ENCODE data around the gene HIVEP2. TPM values are rescaled to one million over a fixed set of nuclear protein-coding genes. Genes with fewer than 3 reads are reported as not detected.

Gene HIVEP2
- polyA plus RNA-seq, 2 of the 4 experiments (the other 2 are of a cell fraction), result 2.2 to 2.6 TPM

DNA sequence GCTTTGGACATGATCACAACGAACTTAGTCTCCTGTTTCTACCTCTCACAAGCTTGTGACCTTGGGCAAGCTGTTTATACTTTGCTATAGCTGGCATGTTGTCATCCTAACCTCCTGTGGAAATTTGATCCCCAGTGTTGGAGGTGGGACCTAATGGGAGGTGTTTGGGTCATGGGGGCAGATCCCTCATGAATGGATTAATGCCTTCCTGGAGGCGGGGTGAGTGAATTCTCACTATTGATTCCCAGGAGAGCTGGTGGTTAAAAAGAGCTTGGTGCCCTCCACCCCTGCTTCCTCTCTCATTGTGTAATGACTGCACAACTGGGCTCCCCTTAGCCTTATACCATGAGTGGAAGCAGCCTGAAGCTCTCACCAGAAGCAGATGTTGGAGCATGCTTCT lies 228.9 kb downstream of the HIVEP2 start:
- DNase-seq (ENCODE audit: low read depth in 1 of 2, low spot score in 1 of 2), result no peak
- no peak for TF ChIP-seq RFX5 (IDR thresholded peaks at IDR 0.05)
- TF ChIP-seq, protein P1, sequence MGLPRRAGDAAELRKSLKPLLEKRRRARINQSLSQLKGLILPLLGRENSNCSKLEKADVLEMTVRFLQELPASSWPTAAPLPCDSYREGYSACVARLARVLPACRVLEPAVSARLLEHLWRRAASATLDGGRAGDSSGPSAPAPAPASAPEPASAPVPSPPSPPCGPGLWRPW (IDR thresholded peaks at IDR 0.05), result no peak
- no peak for TF ChIP-seq ZFP36 (IDR thresholded peaks at IDR 0.05; ENCODE audit: borderline replicate concordance, partially characterized antibody)
- TF ChIP-seq, protein P2, sequence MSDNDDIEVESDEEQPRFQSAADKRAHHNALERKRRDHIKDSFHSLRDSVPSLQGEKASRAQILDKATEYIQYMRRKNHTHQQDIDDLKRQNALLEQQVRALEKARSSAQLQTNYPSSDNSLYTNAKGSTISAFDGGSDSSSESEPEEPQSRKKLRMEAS (IDR thresholded peaks at IDR 0.05), result no peak
- no peak for TF ChIP-seq POLR2A (IDR thresholded peaks at IDR 0.05; ENCODE audit: low read length)
- TF ChIP-seq SMC3 (IDR thresholded peaks at IDR 0.05), result no peak
- TF ChIP-seq KDM1A (IDR thresholded peaks at IDR 0.05; ENCODE audit: low read depth), result no peak
- no peak for TF ChIP-seq EP300 (IDR thresholded peaks at IDR 0.05)
- TF ChIP-seq MAFK (IDR thresholded peaks at IDR 0.05; ENCODE audit: partially characterized antibody), result no peak
- no peak for TF ChIP-seq EHMT2 (IDR thresholded peaks at IDR 0.05; ENCODE audit: low read depth)
- TF ChIP-seq MAZ (IDR thresholded peaks at IDR 0.05; ENCODE audit: borderline replicate concordance, low read depth, low read length), result no peak
- no peak for TF ChIP-seq HEYL (CRISPR knock-in tag; IDR thresholded peaks at IDR 0.05)
- TF ChIP-seq RARB (CRISPR knock-in tag; IDR thresholded peaks at IDR 0.05), result no peak
- no peak for TF ChIP-seq HOXB5 (CRISPR knock-in tag; IDR thresholded peaks at IDR 0.05)
- TF ChIP-seq CHD4 (IDR thresholded peaks at IDR 0.05; ENCODE audit: borderline replicate concordance), result no peak
- no peak for TF ChIP-seq EHF (CRISPR knock-in tag; IDR thresholded peaks at IDR 0.05)
- no peak for TF ChIP-seq BHLHE40 (IDR thresholded peaks at IDR 0.05; ENCODE audit: low read depth, low read length)
- TF ChIP-seq, protein P3, sequence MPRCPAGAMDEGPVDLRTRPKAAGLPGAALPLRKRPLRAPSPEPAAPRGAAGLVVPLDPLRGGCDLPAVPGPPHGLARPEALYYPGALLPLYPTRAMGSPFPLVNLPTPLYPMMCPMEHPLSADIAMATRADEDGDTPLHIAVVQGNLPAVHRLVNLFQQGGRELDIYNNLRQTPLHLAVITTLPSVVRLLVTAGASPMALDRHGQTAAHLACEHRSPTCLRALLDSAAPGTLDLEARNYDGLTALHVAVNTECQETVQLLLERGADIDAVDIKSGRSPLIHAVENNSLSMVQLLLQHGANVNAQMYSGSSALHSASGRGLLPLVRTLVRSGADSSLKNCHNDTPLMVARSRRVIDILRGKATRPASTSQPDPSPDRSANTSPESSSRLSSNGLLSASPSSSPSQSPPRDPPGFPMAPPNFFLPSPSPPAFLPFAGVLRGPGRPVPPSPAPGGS (IDR thresholded peaks at IDR 0.05), result no peak
- no peak for TF ChIP-seq SREBF2 (IDR thresholded peaks at IDR 0.05)
- Histone ChIP-seq H3K27ac (no peak overlapping the region), H3K9me3 (peaks cover 2% of the 10 kb centered on the region; the same call in 1 of the 3 replicates), H3K4me3 (no peak overlapping the region), H3K4me2 (no peak overlapping the region), H3K4me1 (no peaks in the 10 kb centered on the region)
- ChIA-PET CTCF (interaction anchor here (1.1 kb wide), 1 partner anchor 715 kb away, joined by 3 read pairs; no protein-coding TSS in a partner anchor), POLR2A (no interaction called here)
- no peak for FAIRE-seq
- no peak for ATAC-seq
- WGBS (ENCODE audit: missing lambda C conversion rate), result 8% methylated on average over 2 of the region's 2 CpGs

DNA sequence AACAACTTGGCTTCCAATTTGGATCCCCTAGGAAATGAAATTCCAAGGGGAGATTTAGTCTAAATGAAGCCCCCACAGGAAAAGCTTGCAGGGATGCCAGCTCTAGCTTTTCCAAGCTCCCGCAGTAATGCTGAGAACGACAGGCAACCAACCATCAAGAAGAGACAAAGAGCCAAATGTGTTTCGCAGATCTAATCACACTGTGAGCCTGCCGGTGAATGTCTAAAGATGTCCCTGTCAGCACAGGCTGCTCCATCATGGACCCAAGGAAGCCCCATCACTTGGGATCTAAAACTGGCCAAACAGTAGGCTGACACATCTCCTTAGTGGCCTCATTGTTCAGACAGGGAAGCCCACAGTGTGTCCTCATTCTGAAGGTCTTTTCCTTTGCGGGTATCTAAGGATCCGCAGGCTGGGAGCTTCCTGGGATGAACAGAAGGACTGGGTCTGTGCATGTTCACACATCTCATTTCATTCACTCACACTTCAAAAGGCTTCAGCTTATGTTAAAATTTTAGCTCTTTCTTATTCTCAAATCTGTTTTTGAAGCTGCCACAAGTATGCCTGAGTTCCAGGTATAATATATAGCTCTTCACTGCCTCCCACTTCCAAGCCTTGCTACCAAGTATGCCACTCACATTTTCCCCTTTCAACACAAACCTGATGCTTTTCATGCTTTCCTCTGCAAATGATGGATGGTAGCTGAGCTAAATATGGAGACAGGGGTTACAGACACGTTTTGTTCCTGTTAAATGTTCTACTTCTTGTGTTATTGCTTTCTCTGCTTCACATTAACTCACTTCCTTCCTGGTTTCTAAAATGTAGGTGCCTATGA lies 229.8 kb downstream of the HIVEP2 start:
- FAIRE-seq (no peak), DNase-seq (ENCODE audit: low read depth in 1 of 2, low spot score in 1 of 2) (no peak), ATAC-seq (no peak)
- ChIA-PET CTCF (interaction anchor here (1.1 to 1.3 kb wide), 3 partner anchors 16 to 716 kb away, joined by 3 read pairs; no protein-coding TSS in a partner anchor), POLR2A (no interaction called here)
- H3K27ac ChIP-seq, result no peak overlapping the region
- TF ChIP-seq, protein P1 (IDR thresholded peaks at IDR 0.05), result no peak
- TF ChIP-seq, protein P4, sequence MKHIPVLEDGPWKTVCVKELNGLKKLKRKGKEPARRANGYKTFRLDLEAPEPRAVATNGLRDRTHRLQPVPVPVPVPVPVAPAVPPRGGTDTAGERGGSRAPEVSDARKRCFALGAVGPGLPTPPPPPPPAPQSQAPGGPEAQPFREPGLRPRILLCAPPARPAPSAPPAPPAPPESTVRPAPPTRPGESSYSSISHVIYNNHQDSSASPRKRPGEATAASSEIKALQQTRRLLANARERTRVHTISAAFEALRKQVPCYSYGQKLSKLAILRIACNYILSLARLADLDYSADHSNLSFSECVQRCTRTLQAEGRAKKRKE (CRISPR knock-in tag; IDR thresholded peaks at IDR 0.05; ENCODE audit: low read depth), result no peak
- no peak for TF ChIP-seq RNF2 (IDR thresholded peaks at IDR 0.05; ENCODE audit: borderline replicate concordance, low read depth)
- no peak overlapping the region for H3K4me2 ChIP-seq
- H3K4me1 ChIP-seq, result no peaks in the 10 kb centered on the region
- no peak overlapping the region for H3K4me3 ChIP-seq
- H3K9me3 ChIP-seq, result peaks cover 2% of the 10 kb centered on the region; the same call in 1 of the 3 replicates
- 62% methylated on average over 7 of the region's 7 CpGs for WGBS (ENCODE audit: missing lambda C conversion rate)

DNA sequence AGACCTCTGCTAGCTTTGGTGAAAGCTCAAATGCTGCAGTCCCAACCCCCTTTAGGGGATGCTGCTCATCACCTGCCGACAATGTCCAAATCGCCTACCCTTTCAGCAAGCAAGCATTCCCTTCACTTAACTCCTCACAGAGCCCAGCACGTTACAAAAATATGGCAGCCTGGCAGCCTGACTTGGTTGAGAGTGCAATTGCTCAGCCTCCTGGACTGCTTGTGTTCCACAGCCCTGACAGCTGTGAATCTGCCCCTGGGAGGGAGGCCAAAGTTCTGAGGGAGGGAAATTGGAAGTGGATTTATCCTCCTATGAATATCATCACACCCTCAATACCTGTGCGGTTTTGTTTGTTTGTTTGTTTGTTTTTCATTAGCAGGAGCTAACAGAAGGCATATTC lies 231.0 kb downstream of the HIVEP2 start:
- CTCF ChIA-PET, result interaction anchor here (1.3 kb wide), 1 partner anchor 22 kb away, joined by 3 read pairs; no protein-coding TSS in a partner anchor
- TF ChIP-seq ZSCAN20 (CRISPR knock-in tag; IDR thresholded peaks at IDR 0.05) (no peak), SREBF2 (IDR thresholded peaks at IDR 0.05) (no peak), MYC (IDR thresholded peaks at IDR 0.05; ENCODE audit: borderline replicate concordance, low read length) (no peak), CHD4 (IDR thresholded peaks at IDR 0.05; ENCODE audit: borderline replicate concordance) (no peak), EHMT2 (IDR thresholded peaks at IDR 0.05; ENCODE audit: low read depth) (no peak), NFE2L2 (conservative IDR thresholded peaks at IDR 0.05; ENCODE audit: low read length) (no peak), HOXB5 (CRISPR knock-in tag; IDR thresholded peaks at IDR 0.05) (no peak), TFCP2L1 (CRISPR knock-in tag; IDR thresholded peaks at IDR 0.05) (no peak), RFX5 (IDR thresholded peaks at IDR 0.05) (no peak), CBX8 (IDR thresholded peaks at IDR 0.05) (no peak)
- TF ChIP-seq, protein P5, sequence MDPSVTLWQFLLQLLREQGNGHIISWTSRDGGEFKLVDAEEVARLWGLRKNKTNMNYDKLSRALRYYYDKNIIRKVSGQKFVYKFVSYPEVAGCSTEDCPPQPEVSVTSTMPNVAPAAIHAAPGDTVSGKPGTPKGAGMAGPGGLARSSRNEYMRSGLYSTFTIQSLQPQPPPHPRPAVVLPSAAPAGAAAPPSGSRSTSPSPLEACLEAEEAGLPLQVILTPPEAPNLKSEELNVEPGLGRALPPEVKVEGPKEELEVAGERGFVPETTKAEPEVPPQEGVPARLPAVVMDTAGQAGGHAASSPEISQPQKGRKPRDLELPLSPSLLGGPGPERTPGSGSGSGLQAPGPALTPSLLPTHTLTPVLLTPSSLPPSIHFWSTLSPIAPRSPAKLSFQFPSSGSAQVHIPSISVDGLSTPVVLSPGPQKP (IDR thresholded peaks at IDR 0.05; ENCODE audit: low read depth, low read length), result no peak
- TF ChIP-seq, protein P6, sequence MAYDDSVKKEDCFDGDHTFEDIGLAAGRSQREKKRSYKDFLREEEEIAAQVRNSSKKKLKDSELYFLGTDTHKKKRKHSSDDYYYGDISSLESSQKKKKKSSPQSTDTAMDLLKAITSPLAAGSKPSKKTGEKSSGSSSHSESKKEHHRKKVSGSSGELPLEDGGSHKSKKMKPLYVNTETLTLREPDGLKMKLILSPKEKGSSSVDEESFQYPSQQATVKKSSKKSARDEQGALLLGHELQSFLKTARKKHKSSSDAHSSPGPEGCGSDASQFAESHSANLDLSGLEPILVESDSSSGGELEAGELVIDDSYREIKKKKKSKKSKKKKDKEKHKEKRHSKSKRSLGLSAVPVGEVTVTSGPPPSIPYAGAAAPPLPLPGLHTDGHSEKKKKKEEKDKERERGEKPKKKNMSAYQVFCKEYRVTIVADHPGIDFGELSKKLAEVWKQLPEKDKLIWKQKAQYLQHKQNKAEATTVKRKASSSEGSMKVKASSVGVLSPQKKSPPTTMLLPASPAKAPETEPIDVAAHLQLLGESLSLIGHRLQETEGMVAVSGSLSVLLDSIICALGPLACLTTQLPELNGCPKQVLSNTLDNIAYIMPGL (CRISPR knock-in tag; IDR thresholded peaks at IDR 0.05; ENCODE audit: borderline replicate concordance), result no peak

More for the DNA sequence above, 231.0 kb downstream of the HIVEP2 start:
- no peak for FAIRE-seq
- Histone ChIP-seq H3K4me1 (no peaks in the 10 kb centered on the region), H3K9me3 (no peaks in the 10 kb centered on the region; the same call in 2 of the 3 replicates), H3K27ac (no peak overlapping the region), H3K4me3 (no peak overlapping the region), H3K4me2 (no peak overlapping the region)
- 34% methylated on average over 4 of the region's 4 CpGs for WGBS (ENCODE audit: missing lambda C conversion rate)
- ATAC-seq, result no peak
- POLR2A ChIA-PET, result no interaction called here
- no peak for DNase-seq (ENCODE audit: low read depth in 1 of 2, low spot score in 1 of 2)
